Adipocyte (in vitro differentiated cells): ENCODE data around the gene EML6.
A peak's percentile ranks its signal among the peaks of the same experiment; 100 is the strongest.
"Not testable (repeated sequence)": the region's sequence is repeated elsewhere in the genome, so short reads cannot be mapped to it uniquely, and the experiment has no call there.

Experiments used
- DNase-seq: peaks from one replicate; pipeline ENCODE4 v3.0.0-alpha.2; 2015; ENCODE audit warnings: low read depth
- H3K27me3 ChIP-seq: replicated peaks from 2 replicates; pipeline ENCODE4 v1.7.0; 2013; ENCODE audit warnings: mild to moderate bottlenecking, low read length, moderate library complexity; ENCODE audit not compliant: control insufficient read depth, insufficient read depth
- H3K36me3 ChIP-seq: 2 replicates; pipeline ENCODE4 v1.7.0; 2013; ENCODE audit warnings: low read length, mild to moderate bottlenecking, moderate library complexity; ENCODE audit not compliant: control insufficient read depth, insufficient read depth, severe bottlenecking
- H3K4me1 ChIP-seq: 2 replicates; pipeline ENCODE4 v1.7.0; 2013; ENCODE audit warnings: mild to moderate bottlenecking, low read length, moderate library complexity; ENCODE audit not compliant: control insufficient read depth, insufficient read depth
- H3K4me3 ChIP-seq: 2 replicates; pipeline ENCODE4 v1.7.0; 2013; ENCODE audit warnings: mild to moderate bottlenecking, low read length, moderate library complexity
- H3K9ac ChIP-seq: 2 replicates; pipeline ENCODE4 v1.7.0; 2013; ENCODE audit warnings: mild to moderate bottlenecking, low read length, moderate library complexity
- H3K9me3 ChIP-seq: 2 replicates; pipeline ENCODE4 v1.7.0; 2013; ENCODE audit warnings: mild to moderate bottlenecking, low read length, moderate library complexity; ENCODE audit not compliant: control insufficient read depth

EML6 gene

DNA sequence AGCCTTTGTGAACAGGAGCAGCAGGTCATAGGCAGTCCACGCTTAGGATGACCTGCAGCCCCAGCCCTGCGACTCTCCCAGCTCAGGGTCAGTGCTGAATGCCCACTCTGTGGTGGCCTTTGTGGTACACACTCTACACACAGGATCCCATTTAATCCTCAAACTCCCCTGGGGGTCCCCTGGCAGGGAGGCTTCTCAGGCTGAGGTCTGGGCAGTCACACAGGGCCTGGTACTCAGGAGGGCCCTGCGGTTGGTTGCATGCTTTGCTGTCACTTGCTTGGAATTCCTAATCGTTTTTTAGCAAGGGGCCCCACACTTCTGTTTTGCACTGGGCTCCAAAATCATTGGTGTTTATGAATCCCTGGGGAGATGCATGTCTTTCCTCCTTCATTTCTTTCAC lies 113.0 kb downstream of the EML6 start:
- Histone ChIP-seq H3K9me3 (no peaks in the 10 kb centered on the region), H3K4me1 (peaks cover 20% of the 10 kb centered on the region), H3K4me3 (no peak overlapping the region), H3K9ac (no peak overlapping the region), H3K27me3 (no peaks in the 10 kb centered on the region), H3K36me3 (no peaks in the 10 kb centered on the region)
- no peak for DNase-seq

DNA sequence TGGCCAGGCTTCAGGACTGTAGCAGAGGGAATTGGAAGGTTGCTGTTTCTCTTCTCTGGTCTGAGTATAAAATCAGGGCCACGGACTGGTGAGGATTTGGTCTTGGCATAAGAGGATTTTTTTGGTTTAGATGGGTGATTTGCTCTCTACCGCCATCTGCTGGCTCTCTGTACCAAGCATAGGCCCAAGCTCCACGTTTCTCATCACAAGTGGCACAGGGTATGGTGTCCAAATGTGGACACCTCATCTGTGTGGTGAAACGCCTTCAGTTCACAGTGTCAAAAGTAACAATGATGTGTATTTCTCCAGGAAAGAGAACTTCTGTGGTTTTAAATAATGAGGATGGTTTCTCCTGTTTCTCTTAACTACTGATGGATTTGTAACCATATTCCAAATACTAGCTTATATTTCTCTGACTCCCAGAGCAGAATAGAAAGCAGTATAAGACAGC lies 115.1 kb downstream of the EML6 start:
- Histone ChIP-seq H3K9me3 (no peaks in the 10 kb centered on the region), H3K4me3 (no peak overlapping the region), H3K9ac (peak overlapping the region; percentile 40), H3K36me3 (no peaks in the 10 kb centered on the region), H3K4me1 (peaks cover 20% of the 10 kb centered on the region), H3K27me3 (no peaks in the 10 kb centered on the region)
- peak; percentile 85 for DNase-seq

DNA sequence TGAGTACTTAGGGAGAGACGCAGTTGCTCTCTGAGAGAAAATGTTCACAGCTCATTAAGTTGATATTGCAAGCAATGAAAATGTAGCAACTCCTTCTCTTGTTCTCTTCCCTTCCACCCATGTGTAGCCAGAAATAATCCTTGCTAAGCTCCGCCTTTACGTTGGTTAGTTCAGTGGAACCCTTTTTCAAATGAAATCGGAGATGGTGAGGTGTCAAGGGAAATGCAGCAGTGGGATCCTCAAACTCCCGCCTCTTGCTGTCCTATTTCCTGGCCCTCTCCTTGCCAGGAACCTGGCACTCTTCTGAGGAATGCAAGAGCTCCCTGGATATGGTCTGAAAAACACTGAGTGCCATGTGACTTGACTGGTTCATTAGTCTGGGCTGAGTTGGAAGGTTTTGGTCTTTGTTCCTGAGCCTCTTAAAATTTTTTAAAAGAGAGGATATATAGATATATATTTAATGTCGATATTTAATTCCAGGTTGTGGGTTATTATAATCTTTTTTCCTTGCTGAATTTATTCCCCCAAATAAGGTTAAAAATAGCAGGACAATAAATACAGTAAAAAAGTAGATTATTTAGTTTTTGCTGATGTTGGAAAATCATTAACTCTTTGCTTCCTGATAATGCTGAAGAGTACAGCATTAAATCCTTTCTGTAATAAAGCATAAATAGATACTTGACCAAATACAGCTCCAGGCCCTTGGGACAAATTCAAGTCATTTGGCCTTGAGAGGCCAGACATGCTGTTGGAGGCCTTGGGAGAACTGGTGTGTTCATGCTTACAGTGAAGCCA lies 116.2 kb downstream of the EML6 start:
- Histone ChIP-seq H3K27me3 (no peaks in the 10 kb centered on the region), H3K9me3 (no peaks in the 10 kb centered on the region), H3K4me3 (no peak overlapping the region), H3K9ac (no peak overlapping the region), H3K36me3 (no peaks in the 10 kb centered on the region), H3K4me1 (peaks cover 20% of the 10 kb centered on the region)
- no peak for DNase-seq

DNA sequence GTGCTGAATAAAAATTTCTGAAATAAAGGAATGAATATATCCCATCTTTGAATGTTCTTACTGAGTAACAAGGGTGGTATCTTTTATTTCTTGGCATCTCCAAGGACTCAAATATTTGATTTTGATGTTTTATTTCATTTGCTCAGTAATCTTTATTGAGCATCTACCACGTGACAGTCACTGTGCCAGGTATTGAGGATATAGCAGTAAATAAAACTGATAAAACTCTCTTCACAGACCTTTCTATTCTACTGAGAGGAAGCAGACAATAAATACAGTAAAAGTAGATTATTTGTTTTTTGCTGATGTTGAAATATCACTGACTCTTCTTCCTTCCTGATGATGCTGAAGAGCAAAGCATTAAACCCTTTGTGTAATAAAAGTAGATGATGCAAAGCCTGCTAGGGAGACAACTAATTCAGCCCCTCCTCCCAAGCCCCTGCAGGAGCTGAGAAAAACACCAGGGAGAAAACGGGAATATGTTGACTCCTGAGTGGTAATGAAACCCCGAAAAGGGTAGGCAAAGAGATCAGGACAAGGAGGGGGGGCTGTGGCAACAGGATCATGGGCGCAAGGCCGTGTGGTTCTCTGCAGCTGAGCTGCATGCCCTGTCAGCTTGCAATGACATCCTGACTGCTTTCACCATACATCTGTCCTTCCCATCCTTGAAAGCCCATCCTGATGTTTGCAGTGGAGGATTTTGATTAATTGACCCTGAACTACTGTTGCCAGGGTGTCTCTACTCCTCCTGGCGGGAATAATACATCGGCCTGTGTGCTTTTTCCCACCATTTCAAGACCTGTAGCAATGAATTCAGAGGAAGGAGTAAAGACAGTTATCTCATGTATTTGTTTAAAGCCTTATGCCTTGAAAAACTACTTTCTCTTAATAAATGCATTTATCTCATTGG lies 117.4 kb downstream of the EML6 start:
- no peak for DNase-seq
- Histone ChIP-seq H3K9ac (no peak overlapping the region), H3K27me3 (no peaks in the 10 kb centered on the region), H3K9me3 (no peaks in the 10 kb centered on the region), H3K4me3 (no peak overlapping the region), H3K4me1 (peaks cover 20% of the 10 kb centered on the region), H3K36me3 (no peaks in the 10 kb centered on the region)

DNA sequence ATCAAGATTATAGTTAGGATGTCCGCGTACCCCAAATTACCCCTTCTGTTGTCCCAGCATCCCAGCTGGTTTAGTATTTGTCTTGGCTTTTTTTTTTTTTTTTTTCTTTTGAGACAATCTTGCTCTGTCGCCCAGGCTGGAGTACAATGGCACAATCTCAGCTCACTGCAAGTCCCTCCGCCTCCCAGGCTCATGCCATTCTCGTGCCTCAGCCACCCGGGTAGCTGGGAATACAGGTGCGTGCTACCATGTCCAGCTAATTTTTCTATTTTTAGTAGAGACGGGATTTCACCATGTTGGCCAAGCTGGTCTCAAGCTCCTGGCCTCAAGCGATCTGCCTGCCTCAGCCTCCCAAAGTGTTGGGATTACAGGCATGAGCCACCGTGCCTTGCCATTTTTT lies 118.0 kb downstream of the EML6 start:
- not testable (repeated sequence) for H3K27me3 ChIP-seq, H3K9me3 ChIP-seq, H3K4me3 ChIP-seq, H3K9ac ChIP-seq, H3K36me3 ChIP-seq, DNase-seq
- H3K4me1 ChIP-seq, result peaks cover 16% of the 10 kb centered on the region

DNA sequence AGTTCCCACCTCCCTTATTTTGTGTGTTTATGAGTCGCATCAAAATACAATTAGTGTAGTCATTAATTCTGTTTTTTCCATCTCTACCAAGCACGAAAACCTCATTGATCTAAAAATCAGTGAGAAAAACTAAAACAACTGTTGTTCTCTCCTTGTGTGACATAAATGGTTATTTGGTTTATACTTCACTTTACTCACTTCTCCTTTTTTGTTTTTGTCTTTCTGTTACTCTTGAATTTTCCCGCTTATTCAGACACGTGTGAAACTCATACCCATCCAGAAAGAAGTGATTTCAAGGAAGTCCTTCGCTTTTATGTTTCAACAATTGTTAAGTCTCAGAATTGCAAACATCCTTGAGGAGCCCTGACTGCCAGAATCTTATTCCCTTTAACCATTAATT lies 121.6 kb downstream of the EML6 start:
- H3K36me3 ChIP-seq, result no peaks in the 10 kb centered on the region
- H3K27me3 ChIP-seq, result no peaks in the 10 kb centered on the region
- no peaks in the 10 kb centered on the region for H3K9me3 ChIP-seq

DNA sequence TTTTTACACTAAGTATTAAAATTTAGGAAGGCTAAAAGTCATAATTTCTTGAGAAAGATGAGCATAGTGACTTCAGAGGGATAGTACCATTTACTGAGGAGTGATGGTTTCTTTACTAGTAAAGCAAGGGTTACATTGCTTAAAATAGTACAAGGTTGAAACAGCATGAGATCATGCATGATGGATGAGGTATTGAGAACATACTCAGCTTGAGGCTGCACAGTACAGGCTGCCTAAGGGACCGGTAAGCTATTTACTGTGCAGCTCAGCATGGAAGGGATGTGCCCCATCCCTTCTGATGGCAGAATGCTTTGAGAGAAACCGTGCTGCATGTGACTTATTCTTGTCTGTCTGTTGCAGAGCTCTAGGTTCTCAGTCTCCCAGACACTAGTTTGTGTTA lies 122.1 kb downstream of the EML6 start:
- no peak for DNase-seq

More for the DNA sequence above, 121.6 kb downstream of the EML6 start:
- no peaks in the 10 kb centered on the region for H3K4me1 ChIP-seq
- H3K9ac ChIP-seq, result no peak overlapping the region
- no peak overlapping the region for H3K4me3 ChIP-seq
- DNase-seq, result no peak

DNA sequence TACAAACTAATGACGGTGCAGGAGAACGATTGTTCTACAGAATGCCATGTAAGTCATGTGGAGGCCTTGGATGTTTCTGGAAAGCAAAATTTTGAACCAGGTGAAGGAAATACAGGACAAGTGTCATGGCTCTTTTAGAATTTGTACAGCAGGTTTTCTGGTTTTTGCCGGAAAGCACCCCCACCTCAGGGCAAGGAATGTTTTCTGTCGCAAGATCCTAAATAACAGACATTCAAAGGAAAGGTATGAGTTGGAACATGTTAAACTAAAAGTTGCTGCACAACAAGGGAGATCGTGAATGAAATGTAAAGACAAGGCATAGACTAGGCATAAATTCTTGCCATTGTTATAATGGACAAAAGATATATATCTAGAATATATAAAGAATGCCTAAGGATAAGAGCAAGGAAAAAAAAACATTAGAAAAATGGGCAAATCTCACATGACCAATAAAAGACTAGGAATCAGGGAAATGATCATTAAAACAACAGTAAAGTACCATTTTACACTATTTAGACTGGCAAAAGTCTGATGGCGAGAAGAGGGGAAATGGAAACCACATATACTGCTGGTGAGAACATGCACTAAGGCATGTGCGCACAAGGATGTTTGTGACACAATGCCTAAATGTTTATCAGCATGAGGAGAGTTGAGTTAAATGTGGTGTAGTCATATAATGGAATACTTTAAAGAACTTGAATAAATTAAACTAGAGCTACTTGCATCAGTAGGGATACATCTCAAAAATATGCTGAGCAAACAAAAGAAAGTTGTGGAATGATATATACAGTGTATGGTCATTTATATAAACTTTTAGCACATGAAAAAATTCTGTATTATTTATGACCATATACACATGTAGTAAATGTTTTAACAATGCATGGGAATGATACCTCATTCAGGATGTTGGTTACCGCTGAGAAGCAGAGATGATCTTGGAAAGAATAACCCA lies 127.0 kb downstream of the EML6 start:
- Histone ChIP-seq H3K9me3 (no peaks in the 10 kb centered on the region), H3K4me1 (no peaks in the 10 kb centered on the region), H3K27me3 (no peaks in the 10 kb centered on the region), H3K36me3 (no peaks in the 10 kb centered on the region), H3K4me3 (no peak overlapping the region), H3K9ac (no peak overlapping the region)
- no peak for DNase-seq

More for the DNA sequence above, 122.1 kb downstream of the EML6 start:
- Histone ChIP-seq H3K36me3 (no peaks in the 10 kb centered on the region), H3K4me3 (no peak overlapping the region), H3K27me3 (no peaks in the 10 kb centered on the region), H3K9me3 (no peaks in the 10 kb centered on the region), H3K9ac (no peak overlapping the region), H3K4me1 (no peaks in the 10 kb centered on the region)

DNA sequence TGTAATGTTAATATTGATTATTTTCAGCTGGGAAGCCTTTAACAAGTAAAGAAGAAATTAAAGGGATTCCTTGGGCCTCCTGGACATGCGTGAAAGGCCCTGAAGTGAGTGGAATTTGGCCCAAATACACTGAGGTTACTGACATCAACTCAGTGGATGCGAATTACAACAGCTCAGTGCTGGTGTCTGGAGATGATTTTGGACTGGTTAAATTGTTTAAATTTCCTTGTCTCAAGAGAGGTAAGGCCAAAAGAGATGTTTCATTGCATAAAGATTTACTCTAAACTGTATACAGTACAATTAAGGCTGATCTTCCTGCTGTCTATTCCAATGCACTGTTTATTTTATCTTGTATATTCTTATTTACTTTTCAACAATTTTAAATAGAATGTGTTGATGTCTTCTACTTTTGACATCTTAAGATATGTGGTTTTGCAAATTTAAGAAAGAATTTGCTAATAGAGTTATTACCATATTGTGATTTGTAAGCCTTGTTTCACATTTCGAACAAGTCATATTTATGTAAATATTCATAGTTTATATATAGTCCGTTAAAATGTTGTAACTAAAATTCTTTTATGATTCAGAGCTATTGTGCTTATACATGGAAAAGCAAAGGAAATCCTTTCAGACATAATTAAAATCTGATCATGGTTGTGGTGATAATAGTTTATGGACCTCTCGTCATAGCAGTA lies 130.3 kb downstream of the EML6 start:
- Histone ChIP-seq H3K36me3 (no peaks in the 10 kb centered on the region), H3K9me3 (no peaks in the 10 kb centered on the region), H3K4me3 (no peak overlapping the region), H3K4me1 (peaks cover 13% of the 10 kb centered on the region), H3K9ac (no peak overlapping the region), H3K27me3 (no peaks in the 10 kb centered on the region)
- no peak for DNase-seq

DNA sequence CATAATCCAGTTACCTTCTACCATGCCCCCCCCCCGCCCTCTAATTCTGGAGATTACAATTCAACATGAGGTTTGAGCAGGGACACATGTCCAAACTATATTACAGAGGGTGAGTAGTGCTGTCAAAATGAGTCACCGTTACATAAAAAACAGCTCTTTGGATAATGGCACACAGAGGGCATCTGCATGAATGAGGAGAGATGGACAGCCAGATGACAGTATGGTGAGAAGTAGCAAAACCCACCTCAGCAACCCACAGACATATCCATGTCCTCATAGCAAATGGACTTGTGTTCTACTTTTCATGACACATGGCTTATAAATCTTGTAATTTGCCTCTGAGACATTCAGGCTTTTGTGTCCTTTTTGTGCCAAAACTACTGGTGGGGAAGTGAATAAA lies 132.0 kb downstream of the EML6 start:
- Histone ChIP-seq H3K27me3 (no peaks in the 10 kb centered on the region), H3K9me3 (no peaks in the 10 kb centered on the region), H3K9ac (no peak overlapping the region), H3K4me1 (peaks cover 21% of the 10 kb centered on the region), H3K36me3 (no peaks in the 10 kb centered on the region), H3K4me3 (no peak overlapping the region)
- DNase-seq, result no peak
